Fibroblast of the aortic adventitia (primary cell): ENCODE results near the gene ABCC10. TPM values are rescaled to one million over a fixed set of nuclear protein-coding genes. Genes with fewer than 3 reads are reported as not detected.
"Not testable (repeated sequence)": the region's sequence is repeated elsewhere in the genome, so short reads cannot be mapped to it uniquely, and the experiment has no call there.

Experiments used
- DNase-seq: peaks from one replicate; pipeline ENCODE4 v3.0.0-alpha.2; 2010; ENCODE audit warnings: low read depth
- H3K4me3 ChIP-seq: 2 replicates; pipeline ENCODE4 v1.5.1; 2011; ENCODE audit warnings: low read depth, mild to moderate bottlenecking, control low read depth, low read length, moderate library complexity
- total RNA-seq: library from RNA; depleted of rRNA; stranded (reverse); fragments of >200 nt; gene quantifications from 2 replicates; pipeline ENCODE4 v1.2.3, GENCODE V29; 2012; ENCODE audit warnings: low replicate concordance
- TF ChIP-seq, protein P1 (sequence below): IDR thresholded peaks from 2 replicates; pipeline ENCODE4 v1.5.1; 2011; ENCODE audit warnings: mild to moderate bottlenecking, low read length, control low read depth, inconsistent platforms; ENCODE audit not compliant: insufficient read depth

The ABCC10 gene
- total RNA-seq, 1 donor: 25.8 TPM

DNA sequence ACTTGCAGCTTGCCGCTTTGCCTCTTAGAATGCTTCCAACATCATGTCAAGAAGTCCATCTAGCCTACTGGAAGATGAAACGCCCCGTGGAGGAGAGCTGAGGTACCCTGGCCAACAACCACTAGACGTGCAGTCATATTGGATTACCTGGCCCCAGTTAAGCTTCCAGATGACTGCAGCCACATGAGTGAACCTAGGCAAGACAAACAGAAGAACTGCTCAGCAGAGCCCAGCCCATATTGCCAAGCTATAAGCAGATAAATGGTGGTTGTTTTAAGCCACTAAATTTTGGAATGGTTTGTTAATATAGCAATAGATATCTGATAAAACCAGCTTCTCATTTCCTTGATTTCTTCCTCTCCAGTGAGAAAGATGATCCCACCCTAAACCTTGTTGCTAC, 32.7 kb downstream of the ABCC10 start:
- TF ChIP-seq, protein P1, sequence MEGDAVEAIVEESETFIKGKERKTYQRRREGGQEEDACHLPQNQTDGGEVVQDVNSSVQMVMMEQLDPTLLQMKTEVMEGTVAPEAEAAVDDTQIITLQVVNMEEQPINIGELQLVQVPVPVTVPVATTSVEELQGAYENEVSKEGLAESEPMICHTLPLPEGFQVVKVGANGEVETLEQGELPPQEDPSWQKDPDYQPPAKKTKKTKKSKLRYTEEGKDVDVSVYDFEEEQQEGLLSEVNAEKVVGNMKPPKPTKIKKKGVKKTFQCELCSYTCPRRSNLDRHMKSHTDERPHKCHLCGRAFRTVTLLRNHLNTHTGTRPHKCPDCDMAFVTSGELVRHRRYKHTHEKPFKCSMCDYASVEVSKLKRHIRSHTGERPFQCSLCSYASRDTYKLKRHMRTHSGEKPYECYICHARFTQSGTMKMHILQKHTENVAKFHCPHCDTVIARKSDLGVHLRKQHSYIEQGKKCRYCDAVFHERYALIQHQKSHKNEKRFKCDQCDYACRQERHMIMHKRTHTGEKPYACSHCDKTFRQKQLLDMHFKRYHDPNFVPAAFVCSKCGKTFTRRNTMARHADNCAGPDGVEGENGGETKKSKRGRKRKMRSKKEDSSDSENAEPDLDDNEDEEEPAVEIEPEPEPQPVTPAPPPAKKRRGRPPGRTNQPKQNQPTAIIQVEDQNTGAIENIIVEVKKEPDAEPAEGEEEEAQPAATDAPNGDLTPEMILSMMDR: no peak
- H3K4me3 ChIP-seq: no peak overlapping the region
- no peak for DNase-seq

DNA sequence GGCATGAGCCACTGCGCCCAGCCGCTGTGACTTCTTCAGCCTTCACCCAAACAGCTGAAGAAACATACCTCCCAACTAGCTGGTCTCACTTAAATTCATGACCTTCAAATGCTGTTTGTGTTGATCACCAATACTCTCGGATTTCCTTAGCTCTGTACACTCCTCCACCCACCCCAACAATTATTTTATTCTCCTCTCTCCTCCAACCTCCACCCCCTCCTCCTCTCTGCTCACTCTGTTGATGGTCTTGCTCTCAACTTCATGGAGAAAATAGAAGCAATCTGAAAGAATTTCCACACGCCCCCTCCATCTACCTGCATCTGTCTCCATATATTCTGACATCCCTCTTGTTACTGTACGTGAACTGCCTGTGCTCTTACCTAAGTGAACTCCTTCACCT, 34.6 kb downstream of the ABCC10 start:
- no peak overlapping the region for H3K4me3 ChIP-seq
- TF ChIP-seq, protein P1: no peak
- no peak for DNase-seq

GRCh38 chr6:43464337-43464736, 37.0 kb downstream of the ABCC10 start:
- DNase-seq: no peak
- TF ChIP-seq, protein P1: no peak
- no peak overlapping the region for H3K4me3 ChIP-seq

GRCh38 chr6:43465948-43466347, 38.6 kb downstream of the ABCC10 start:
- DNase-seq: no peak
- no peak overlapping the region for H3K4me3 ChIP-seq
- TF ChIP-seq, protein P1: no peak

- not testable (repeated sequence) for H3K4me3 ChIP-seq, DNase-seq
Measured at GRCh38 chr6:43467265-43467664, 39.9 kb downstream of the ABCC10 start.

- TF ChIP-seq, protein P1: no peak
- no peak overlapping the region for H3K4me3 ChIP-seq
- DNase-seq: no peak
Measured at GRCh38 chr6:43467752-43468151, 40.4 kb downstream of the ABCC10 start.

GRCh38 chr6:43468240-43468639, 40.9 kb downstream of the ABCC10 start:
- TF ChIP-seq, protein P1: no peak
- no peak for DNase-seq
- no peak overlapping the region for H3K4me3 ChIP-seq
